RWPE2 (cell line): ENCODE results near the gene SH3D19.

Source experiments
- ATAC-seq: fragments of 200-7000 bp; cut with Tn5 transposase; 3 replicates; pipeline ENCODE4 v1.9.1; 2021; ENCODE audit warnings: low read depth
- DNase-seq: peaks from one replicate; pipeline ENCODE4 v3.0.0-alpha.2; 2020; ENCODE audit warnings: low spot score
- H3K27ac ChIP-seq: fragments of 450-650 bp; 2 replicates; pipeline ENCODE4 v1.5.1; 2017; ENCODE audit warnings: mild to moderate bottlenecking; ENCODE audit not compliant: poor library complexity, severe bottlenecking
- H3K27me3 ChIP-seq: fragments of 250-450 bp; sonication (Bioruptor Pico); 2 replicates; pipeline ENCODE4 v1.5.1; 2021; ENCODE audit warnings: mild to moderate bottlenecking, moderate library complexity; ENCODE audit not compliant: insufficient read depth, poor library complexity, severe bottlenecking
- H3K36me3 ChIP-seq: fragments of 250-450 bp; sonication (Bioruptor Pico); 2 replicates; pipeline ENCODE4 v1.5.1; 2020; ENCODE audit warnings: low read depth, mild to moderate bottlenecking, moderate library complexity
- H3K4me1 ChIP-seq: fragments of 250-450 bp; sonication (Bioruptor Pico); 2 replicates; pipeline ENCODE4 v1.5.1; 2021; ENCODE audit warnings: mild to moderate bottlenecking, moderate library complexity; ENCODE audit not compliant: insufficient read depth, poor library complexity, severe bottlenecking
- H3K4me3 ChIP-seq: fragments of 250-450 bp; sonication (Bioruptor Pico); 2 replicates; pipeline ENCODE4 v1.5.1; 2021; ENCODE audit warnings: mild to moderate bottlenecking, moderate library complexity; ENCODE audit not compliant: severe bottlenecking
- H3K9me3 ChIP-seq: fragments of 250-450 bp; sonication (Bioruptor Pico); 2 replicates; pipeline ENCODE4 v1.5.1; 2021; ENCODE audit warnings: mild to moderate bottlenecking, moderate library complexity; ENCODE audit not compliant: severe bottlenecking
- TF ChIP-seq, protein P1 (sequence below): fragments of 450-650 bp; IDR thresholded peaks from one replicate; pipeline ENCODE4 v1.5.1; 2017; ENCODE audit warnings: mild to moderate bottlenecking, moderate library complexity; ENCODE audit not compliant: poor library complexity, severe bottlenecking

Gene SH3D19

DNA sequence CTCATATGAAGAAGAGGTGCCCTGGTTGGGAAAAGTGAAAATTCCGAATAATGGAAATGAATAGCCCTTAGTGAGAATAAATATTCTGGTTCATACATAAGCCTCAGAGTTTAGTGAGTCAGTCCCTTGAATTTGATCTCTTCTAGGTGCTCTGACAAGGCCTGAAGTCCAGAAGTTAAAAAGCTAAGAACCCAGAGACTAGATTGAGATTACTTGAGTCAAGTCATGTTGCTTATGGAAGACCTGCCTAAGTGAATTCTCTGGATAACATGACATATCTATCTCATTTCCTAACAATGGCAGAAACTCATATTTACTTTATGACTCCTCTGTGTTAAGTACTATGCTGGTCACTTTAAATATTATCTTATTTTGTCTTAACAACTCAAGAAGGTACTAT, 58.9 kb downstream of the SH3D19 start:
- no peaks in the 10 kb centered on the region for H3K4me1 ChIP-seq
- ATAC-seq, result peak; percentile 42; the same call in 1 of the 3 replicates
- H3K36me3 ChIP-seq, result no peaks in the 10 kb centered on the region; the same call in 1 of the 2 replicates
- H3K27ac ChIP-seq, result no peak overlapping the region
- no peak overlapping the region for H3K4me3 ChIP-seq
- no peak for DNase-seq
- TF ChIP-seq, protein P1, sequence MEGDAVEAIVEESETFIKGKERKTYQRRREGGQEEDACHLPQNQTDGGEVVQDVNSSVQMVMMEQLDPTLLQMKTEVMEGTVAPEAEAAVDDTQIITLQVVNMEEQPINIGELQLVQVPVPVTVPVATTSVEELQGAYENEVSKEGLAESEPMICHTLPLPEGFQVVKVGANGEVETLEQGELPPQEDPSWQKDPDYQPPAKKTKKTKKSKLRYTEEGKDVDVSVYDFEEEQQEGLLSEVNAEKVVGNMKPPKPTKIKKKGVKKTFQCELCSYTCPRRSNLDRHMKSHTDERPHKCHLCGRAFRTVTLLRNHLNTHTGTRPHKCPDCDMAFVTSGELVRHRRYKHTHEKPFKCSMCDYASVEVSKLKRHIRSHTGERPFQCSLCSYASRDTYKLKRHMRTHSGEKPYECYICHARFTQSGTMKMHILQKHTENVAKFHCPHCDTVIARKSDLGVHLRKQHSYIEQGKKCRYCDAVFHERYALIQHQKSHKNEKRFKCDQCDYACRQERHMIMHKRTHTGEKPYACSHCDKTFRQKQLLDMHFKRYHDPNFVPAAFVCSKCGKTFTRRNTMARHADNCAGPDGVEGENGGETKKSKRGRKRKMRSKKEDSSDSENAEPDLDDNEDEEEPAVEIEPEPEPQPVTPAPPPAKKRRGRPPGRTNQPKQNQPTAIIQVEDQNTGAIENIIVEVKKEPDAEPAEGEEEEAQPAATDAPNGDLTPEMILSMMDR, result no peak
- H3K27me3 ChIP-seq, result no peaks in the 10 kb centered on the region
- H3K9me3 ChIP-seq, result no peaks in the 10 kb centered on the region

DNA sequence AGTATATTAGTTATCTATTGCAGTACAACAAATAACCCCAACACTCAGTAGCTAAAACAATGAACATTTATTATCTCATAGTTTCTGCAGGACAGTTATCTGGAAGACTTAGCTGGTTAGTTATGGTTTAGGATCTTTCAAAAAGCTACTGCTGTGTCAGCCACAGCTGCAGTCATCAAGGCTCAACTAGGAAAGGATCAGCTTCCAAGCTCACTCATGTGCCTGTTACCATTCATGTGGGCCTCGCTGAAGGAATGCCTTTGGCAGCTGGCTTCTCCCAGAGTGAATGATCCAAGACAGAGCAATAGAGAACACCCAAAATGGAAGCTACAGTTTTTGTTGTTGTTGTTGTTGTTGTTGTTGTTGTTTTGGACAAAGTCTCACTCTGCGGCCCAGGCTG, 62.0 kb downstream of the SH3D19 start:
- Histone ChIP-seq H3K36me3 (no peaks in the 10 kb centered on the region; the same call in 1 of the 2 replicates), H3K27me3 (no peaks in the 10 kb centered on the region), H3K27ac (no peak overlapping the region), H3K4me3 (no peak overlapping the region), H3K9me3 (no peaks in the 10 kb centered on the region), H3K4me1 (no peaks in the 10 kb centered on the region)
- ATAC-seq, result no peak
- TF ChIP-seq, protein P1, result no peak
- no peak for DNase-seq

DNA sequence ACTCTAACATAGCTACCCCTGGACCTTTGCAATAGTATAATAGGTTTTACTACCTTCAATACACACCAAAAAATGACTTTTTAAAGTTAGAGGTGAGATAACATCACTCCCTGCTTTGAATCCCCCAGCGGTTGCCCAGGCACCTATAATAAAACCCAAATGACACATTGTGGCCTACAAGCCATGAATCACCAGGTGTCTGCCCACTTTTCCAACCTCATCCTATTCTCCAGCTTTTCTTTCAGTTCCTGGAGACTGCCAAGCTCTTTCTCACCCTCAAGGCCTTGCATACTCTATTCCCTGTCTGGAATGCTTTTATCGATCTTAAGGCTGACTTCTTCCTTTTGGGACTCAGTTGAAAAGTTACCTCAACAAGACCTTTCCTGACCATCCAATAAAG, 64.9 kb downstream of the SH3D19 start:
- ATAC-seq, result peak; percentile 71
- no peak for DNase-seq
- H3K4me3 ChIP-seq, result no peak overlapping the region
- no peaks in the 10 kb centered on the region for H3K4me1 ChIP-seq
- no peaks in the 10 kb centered on the region for H3K9me3 ChIP-seq
- 0 out of 2 replicates have a peak, but pooled peaks cover 4% of the 10 kb centered on the region for H3K36me3 ChIP-seq
- H3K27ac ChIP-seq, result no peak overlapping the region
- H3K27me3 ChIP-seq, result no peaks in the 10 kb centered on the region
- TF ChIP-seq, protein P1, result no peak

DNA sequence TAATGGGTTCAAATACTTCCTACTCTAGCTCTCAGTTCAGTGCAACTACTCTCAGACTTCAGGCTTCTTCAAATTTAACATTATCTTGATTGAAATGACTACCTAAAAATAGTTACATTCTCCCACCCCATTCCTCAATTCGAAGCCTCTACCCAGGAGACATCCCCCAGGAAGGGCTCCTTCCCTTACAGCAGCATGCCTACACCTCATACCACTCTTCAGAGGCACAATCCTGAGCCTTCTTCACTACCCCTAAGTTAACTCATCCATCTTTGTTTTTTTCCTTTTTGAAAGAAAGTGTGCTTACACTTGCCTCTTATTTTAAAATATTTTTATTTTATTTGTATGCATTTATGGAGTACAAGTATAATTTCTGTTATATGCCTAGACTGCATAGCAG, 65.7 kb downstream of the SH3D19 start:
- ATAC-seq (no peak), DNase-seq (no peak)
- H3K4me3 ChIP-seq, result no peak overlapping the region
- no peaks in the 10 kb centered on the region for H3K27me3 ChIP-seq
- no peaks in the 10 kb centered on the region for H3K9me3 ChIP-seq
- H3K36me3 ChIP-seq, result 0 out of 2 replicates have a peak, but pooled peaks cover 4% of the 10 kb centered on the region
- H3K27ac ChIP-seq, result no peak overlapping the region
- no peaks in the 10 kb centered on the region for H3K4me1 ChIP-seq
- TF ChIP-seq, protein P1, result no peak

DNA sequence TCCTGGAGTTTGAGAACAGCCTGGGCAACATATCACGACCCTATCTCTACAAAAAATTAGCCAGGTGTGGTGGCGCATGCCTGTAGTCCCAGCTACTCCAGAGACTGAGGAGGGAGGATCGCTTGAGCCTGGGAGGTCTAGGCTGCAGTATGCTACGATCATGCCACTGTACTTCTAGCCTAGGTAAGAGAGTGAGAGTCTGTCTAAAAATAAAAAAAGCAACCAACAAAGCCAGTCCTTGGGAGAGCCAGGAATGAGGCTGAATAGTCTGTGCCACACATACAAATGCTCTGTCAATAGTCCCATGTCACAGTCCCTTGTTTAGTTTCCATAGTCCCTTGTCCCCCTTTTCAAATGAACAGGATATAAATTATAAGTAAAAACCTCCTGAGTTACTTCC, 67.7 kb downstream of the SH3D19 start:
- H3K4me1 ChIP-seq, result no peaks in the 10 kb centered on the region
- no peaks in the 10 kb centered on the region for H3K27me3 ChIP-seq
- H3K9me3 ChIP-seq, result no peaks in the 10 kb centered on the region
- H3K36me3 ChIP-seq, result 0 out of 2 replicates have a peak, but pooled peaks cover 4% of the 10 kb centered on the region
- no peak overlapping the region for H3K4me3 ChIP-seq
- no peak overlapping the region for H3K27ac ChIP-seq
- ATAC-seq (no peak), DNase-seq (no peak)
- TF ChIP-seq, protein P1, result no peak
